Prostate gland (tissue), 2 donors: Measurements from ENCODE around the gene NXPH4.

ENCODE experiments used
- POLR2A ChIP-seq: fragments of 450-650 bp; IDR thresholded peaks from one replicate; pipeline ENCODE4 v1.6.1; 2016; ENCODE audit warnings: antibody characterized with exemption, mild to moderate bottlenecking
- POLR2AphosphoS5 ChIP-seq: sonication (generic); formaldehyde crosslinking; IDR thresholded peaks from one replicate; pipeline ENCODE4 v1.6.1; 2017; ENCODE audit warnings: antibody characterized with exemption
- TF ChIP-seq, protein P1 (sequence below), 4 experiments: fragments of 200-600 bp in 2 of 4; fragments of 450-650 bp in 2 of 4; sonication (generic) in 2 of 4; IDR thresholded peaks; 1 replicate in 3 of 4; 2 replicates in 1 of 4; pipeline ENCODE4 v1.5.1; 2016 to 2019; ENCODE audit warnings: antibody characterized with exemption in 4 of 4, mild to moderate bottlenecking in 2 of 4, moderate library complexity in 2 of 4

- TF ChIP-seq POLR2A (no peak), POLR2AphosphoS5 (no peak)
- TF ChIP-seq, protein P1, sequence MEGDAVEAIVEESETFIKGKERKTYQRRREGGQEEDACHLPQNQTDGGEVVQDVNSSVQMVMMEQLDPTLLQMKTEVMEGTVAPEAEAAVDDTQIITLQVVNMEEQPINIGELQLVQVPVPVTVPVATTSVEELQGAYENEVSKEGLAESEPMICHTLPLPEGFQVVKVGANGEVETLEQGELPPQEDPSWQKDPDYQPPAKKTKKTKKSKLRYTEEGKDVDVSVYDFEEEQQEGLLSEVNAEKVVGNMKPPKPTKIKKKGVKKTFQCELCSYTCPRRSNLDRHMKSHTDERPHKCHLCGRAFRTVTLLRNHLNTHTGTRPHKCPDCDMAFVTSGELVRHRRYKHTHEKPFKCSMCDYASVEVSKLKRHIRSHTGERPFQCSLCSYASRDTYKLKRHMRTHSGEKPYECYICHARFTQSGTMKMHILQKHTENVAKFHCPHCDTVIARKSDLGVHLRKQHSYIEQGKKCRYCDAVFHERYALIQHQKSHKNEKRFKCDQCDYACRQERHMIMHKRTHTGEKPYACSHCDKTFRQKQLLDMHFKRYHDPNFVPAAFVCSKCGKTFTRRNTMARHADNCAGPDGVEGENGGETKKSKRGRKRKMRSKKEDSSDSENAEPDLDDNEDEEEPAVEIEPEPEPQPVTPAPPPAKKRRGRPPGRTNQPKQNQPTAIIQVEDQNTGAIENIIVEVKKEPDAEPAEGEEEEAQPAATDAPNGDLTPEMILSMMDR (IDR thresholded peaks at IDR 0.05) = no peak
These were observed 1.5 kb upstream of the NXPH4 start for GRCh38 chr12:57215065-57215464.
